Measurements from ENCODE around the gene ZNF638. TPM values are rescaled to one million over a fixed set of nuclear protein-coding genes. Genes with fewer than 3 reads are reported as not detected.
"Not testable (repeated sequence)": the region's sequence is repeated elsewhere in the genome, so short reads cannot be mapped to it uniquely, and the experiment has no call there.

ZNF638 gene
- total RNA-seq, 1 donor: 152 TPM

- Histone ChIP-seq H3K4me2 (ENCODE audit: insufficient read depth, low read length) (no peak overlapping the region), H2AFZ (ENCODE audit: low read length) (no peak overlapping the region), H4K20me1 (ENCODE audit: insufficient read depth, low read length) (peaks cover 3% of the 10 kb centered on the region), H3K9me3 (ENCODE audit: low read depth, low read length) (no peaks in the 10 kb centered on the region), H3K27me3 (ENCODE audit: insufficient read depth, low read length) (no peaks in the 10 kb centered on the region), H3K27ac (ENCODE audit: low read depth, low read length) (no peak overlapping the region), H3K4me1 (ENCODE audit: insufficient read depth, low read length) (no peaks in the 10 kb centered on the region), H3K4me3 (ENCODE audit: insufficient read depth, low read length) (no peak overlapping the region), H3K36me3 (ENCODE audit: insufficient read depth, low read length) (peaks cover 50% of the 10 kb centered on the region), H3K79me2 (ENCODE audit: insufficient read depth, low read length) (peaks cover 2% of the 10 kb centered on the region)
- TF ChIP-seq, protein P1, sequence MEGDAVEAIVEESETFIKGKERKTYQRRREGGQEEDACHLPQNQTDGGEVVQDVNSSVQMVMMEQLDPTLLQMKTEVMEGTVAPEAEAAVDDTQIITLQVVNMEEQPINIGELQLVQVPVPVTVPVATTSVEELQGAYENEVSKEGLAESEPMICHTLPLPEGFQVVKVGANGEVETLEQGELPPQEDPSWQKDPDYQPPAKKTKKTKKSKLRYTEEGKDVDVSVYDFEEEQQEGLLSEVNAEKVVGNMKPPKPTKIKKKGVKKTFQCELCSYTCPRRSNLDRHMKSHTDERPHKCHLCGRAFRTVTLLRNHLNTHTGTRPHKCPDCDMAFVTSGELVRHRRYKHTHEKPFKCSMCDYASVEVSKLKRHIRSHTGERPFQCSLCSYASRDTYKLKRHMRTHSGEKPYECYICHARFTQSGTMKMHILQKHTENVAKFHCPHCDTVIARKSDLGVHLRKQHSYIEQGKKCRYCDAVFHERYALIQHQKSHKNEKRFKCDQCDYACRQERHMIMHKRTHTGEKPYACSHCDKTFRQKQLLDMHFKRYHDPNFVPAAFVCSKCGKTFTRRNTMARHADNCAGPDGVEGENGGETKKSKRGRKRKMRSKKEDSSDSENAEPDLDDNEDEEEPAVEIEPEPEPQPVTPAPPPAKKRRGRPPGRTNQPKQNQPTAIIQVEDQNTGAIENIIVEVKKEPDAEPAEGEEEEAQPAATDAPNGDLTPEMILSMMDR (IDR thresholded peaks at IDR 0.05; ENCODE audit: extremely low read depth, low read depth, low read length): no peak
- DNase-seq (ENCODE audit: insufficient read length, low spot score, missing footprints): no peak
Observed at GRCh38 chr2:71423817-71424420, 92.3 kb downstream of the ZNF638 start.

DNA sequence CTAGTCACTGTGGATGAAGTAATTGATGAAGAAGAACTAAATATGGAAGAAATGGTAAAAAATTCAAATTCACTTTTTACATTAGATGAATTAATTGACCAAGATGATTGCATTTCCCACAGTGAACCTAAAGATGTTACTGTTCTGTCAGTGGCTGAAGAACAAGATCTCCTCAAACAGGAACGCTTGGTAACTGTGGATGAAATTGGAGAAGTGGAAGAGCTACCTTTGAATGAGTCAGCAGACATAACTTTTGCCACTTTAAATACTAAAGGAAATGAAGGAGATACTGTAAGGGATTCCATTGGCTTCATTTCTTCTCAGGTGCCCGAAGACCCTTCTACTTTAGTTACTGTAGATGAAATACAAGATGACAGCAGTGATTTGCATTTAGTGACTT lies 95.1 kb downstream of the ZNF638 start:
- DNase-seq (ENCODE audit: insufficient read length, low spot score, missing footprints): peak; percentile 11
- Histone ChIP-seq H4K20me1 (ENCODE audit: insufficient read depth, low read length) (no peaks in the 10 kb centered on the region), H3K9me3 (ENCODE audit: low read depth, low read length) (no peaks in the 10 kb centered on the region), H3K36me3 (ENCODE audit: insufficient read depth, low read length) (peaks cover 66% of the 10 kb centered on the region), H2AFZ (ENCODE audit: low read length) (no peak overlapping the region), H3K27me3 (ENCODE audit: insufficient read depth, low read length) (no peaks in the 10 kb centered on the region), H3K4me3 (ENCODE audit: insufficient read depth, low read length) (no peak overlapping the region), H3K27ac (ENCODE audit: low read depth, low read length) (no peak overlapping the region), H3K79me2 (ENCODE audit: insufficient read depth, low read length) (peaks cover 2% of the 10 kb centered on the region), H3K4me1 (ENCODE audit: insufficient read depth, low read length) (no peaks in the 10 kb centered on the region), H3K4me2 (ENCODE audit: insufficient read depth, low read length) (no peak overlapping the region)
- TF ChIP-seq, protein P1 (IDR thresholded peaks at IDR 0.05; ENCODE audit: extremely low read depth, low read depth, low read length): no peak

- Histone ChIP-seq H3K79me2 (ENCODE audit: insufficient read depth, low read length) (peaks cover 2% of the 10 kb centered on the region), H3K9me3 (ENCODE audit: low read depth, low read length) (no peaks in the 10 kb centered on the region), H3K27me3 (ENCODE audit: insufficient read depth, low read length) (no peaks in the 10 kb centered on the region), H2AFZ (ENCODE audit: low read length) (no peak overlapping the region), H3K4me1 (ENCODE audit: insufficient read depth, low read length) (no peaks in the 10 kb centered on the region), H3K36me3 (ENCODE audit: insufficient read depth, low read length) (peaks cover 72% of the 10 kb centered on the region), H3K4me2 (ENCODE audit: insufficient read depth, low read length) (no peak overlapping the region), H3K4me3 (ENCODE audit: insufficient read depth, low read length) (no peak overlapping the region), H3K27ac (ENCODE audit: low read depth, low read length) (no peak overlapping the region), H4K20me1 (ENCODE audit: insufficient read depth, low read length) (no peaks in the 10 kb centered on the region)
- TF ChIP-seq, protein P1 (IDR thresholded peaks at IDR 0.05; ENCODE audit: extremely low read depth, low read depth, low read length): no peak
- no peak for DNase-seq (ENCODE audit: insufficient read length, low spot score, missing footprints)
Observed at GRCh38 chr2:71428472-71429383, 97.1 kb downstream of the ZNF638 start.

GRCh38 chr2:71445142-71445541 lies 113.6 kb downstream of the ZNF638 start:
- H3K4me1 ChIP-seq (ENCODE audit: insufficient read depth, low read length); H2AFZ ChIP-seq (ENCODE audit: low read length); H3K79me2 ChIP-seq (ENCODE audit: insufficient read depth, low read length); H4K20me1 ChIP-seq (ENCODE audit: insufficient read depth, low read length); H3K9me3 ChIP-seq (ENCODE audit: low read depth, low read length); H3K4me2 ChIP-seq (ENCODE audit: insufficient read depth, low read length); H3K27ac ChIP-seq (ENCODE audit: low read depth, low read length); H3K36me3 ChIP-seq (ENCODE audit: insufficient read depth, low read length); DNase-seq (ENCODE audit: insufficient read length, low spot score, missing footprints); H3K27me3 ChIP-seq (ENCODE audit: insufficient read depth, low read length); H3K4me3 ChIP-seq (ENCODE audit: insufficient read depth, low read length): not testable (repeated sequence)

Measured in osteoblast (primary cell).